ENCODE results near the gene B4GALT6. TPM values are rescaled to one million over a fixed set of nuclear protein-coding genes. Genes with fewer than 3 reads are reported as not detected.

B4GALT6 gene
- total RNA-seq, 2 donors from 2014 or later: 0.52 to 0.66 TPM

- H3K4me1 ChIP-seq: no peaks in the 10 kb centered on the region
- 90 to 98% methylated on average over 2 of the region's 2 CpGs for WGBS, 2 donors
- no peak overlapping the region for H3K27ac ChIP-seq
- TF ChIP-seq POLR2A (IDR thresholded peaks at IDR 0.05) (no peak), CTCF (IDR thresholded peaks at IDR 0.05) (no peak)
- DNase-seq (no peak), ATAC-seq (no peak)
- no peaks in the 10 kb centered on the region for H3K36me3 ChIP-seq (replicated peaks in 1 of 2; ENCODE audit: insufficient read depth in 1 of 2, low read depth in 2 of 2)
- H3K4me3 ChIP-seq: no peak overlapping the region
- no peaks in the 10 kb centered on the region for H3K9me3 ChIP-seq
- H3K27me3 ChIP-seq: no peaks in the 10 kb centered on the region
- intact Hi-C loops (cut with DNase I): no loop called here
Observed at GRCh38 chr18:31649449-31649848, 34.9 kb downstream of the B4GALT6 start.

- DNase-seq (no peak), ATAC-seq (peak; percentile 38)
- no peaks in the 10 kb centered on the region for H3K27me3 ChIP-seq
- H3K4me1 ChIP-seq: no peaks in the 10 kb centered on the region
- H3K4me3 ChIP-seq: no peak overlapping the region
- intact Hi-C loops (cut with DNase I): no loop called here
- H3K36me3 ChIP-seq (replicated peaks in 1 of 2; ENCODE audit: insufficient read depth in 1 of 2, low read depth in 2 of 2): no peaks in the 10 kb centered on the region
- H3K9me3 ChIP-seq: no peaks in the 10 kb centered on the region
- H3K27ac ChIP-seq: no peak overlapping the region
- no peak for TF ChIP-seq CTCF (IDR thresholded peaks at IDR 0.05)
- WGBS, 2 donors: 56 to 67% methylated on average over 2 of the region's 2 CpGs
Observed at GRCh38 chr18:31648966-31649429, 35.4 kb downstream of the B4GALT6 start.

GRCh38 chr18:31648458-31648857 is 35.9 kb downstream of the B4GALT6 start:
- Histone ChIP-seq H3K4me1 (no peaks in the 10 kb centered on the region), H3K27ac (no peak overlapping the region), H3K9me3 (no peaks in the 10 kb centered on the region), H3K27me3 (no peaks in the 10 kb centered on the region), H3K36me3 (replicated peaks in 1 of 2; ENCODE audit: insufficient read depth in 1 of 2, low read depth in 2 of 2) (no peaks in the 10 kb centered on the region), H3K4me3 (no peak overlapping the region)
- no peak for TF ChIP-seq CTCF (IDR thresholded peaks at IDR 0.05)
- no peak for TF ChIP-seq POLR2A (IDR thresholded peaks at IDR 0.05)
- DNase-seq (no peak), ATAC-seq (no peak)
- WGBS, 2 donors: 41 to 51% methylated on average over 2 of the region's 2 CpGs
- intact Hi-C loops (cut with DNase I): no loop called here

- DNase-seq: no peak
- Histone ChIP-seq H3K9me3 (no peaks in the 10 kb centered on the region), H3K27me3 (no peaks in the 10 kb centered on the region), H3K4me1 (no peaks in the 10 kb centered on the region), H3K27ac (no peak overlapping the region), H3K4me3 (no peak overlapping the region), H3K36me3 (replicated peaks in 1 of 2; ENCODE audit: insufficient read depth in 1 of 2, low read depth in 2 of 2) (no peaks in the 10 kb centered on the region)
- no peak for TF ChIP-seq CTCF (IDR thresholded peaks at IDR 0.05)
- no peak for TF ChIP-seq POLR2A (IDR thresholded peaks at IDR 0.05)
- ATAC-seq: no peak
- 75 to 83% methylated on average over 4 of the region's 4 CpGs for WGBS, 2 donors
- intact Hi-C loops (cut with DNase I): no loop called here
Observed at GRCh38 chr18:31647127-31647753, 37.1 kb downstream of the B4GALT6 start.

All from body of pancreas (tissue), 4 donors.